Smooth muscle cell (in vitro differentiated cells): ENCODE results near the gene ITGA7. TPM values are rescaled to one million over a fixed set of nuclear protein-coding genes. Genes with fewer than 3 reads are reported as not detected.

Experiments
- DNase-seq: peaks from one replicate; lab custom pipeline; 2025; ENCODE audit not compliant: unreplicated experiment; lab: John Stamatoyannopoulos, UW
- H2AFZ ChIP-seq: fragments of 200-600 bp; sonication (generic); 2 replicates; pipeline ENCODE4 v1.6.0; 2016; ENCODE audit warnings: antibody characterized with exemption, low read depth, mild to moderate bottlenecking
- H3F3A ChIP-seq: fragments of 200-600 bp; sonication (generic); 2 replicates; pipeline ENCODE4 v1.6.0; 2017; ENCODE audit warnings: antibody characterized with exemption, low read depth
- H3K27ac ChIP-seq: fragments of 200-600 bp; sonication (generic); 2 replicates; pipeline ENCODE4 v1.5.1; 2016; ENCODE audit warnings: low read depth, mild to moderate bottlenecking
- H3K27me3 ChIP-seq: fragments of 200-600 bp; sonication (generic); 2 replicates; pipeline ENCODE4 v1.6.1; 2016; ENCODE audit warnings: low read depth, mild to moderate bottlenecking
- H3K36me3 ChIP-seq: fragments of 200-600 bp; sonication (generic); 2 replicates; pipeline ENCODE4 v1.5.1; 2016; ENCODE audit warnings: low read depth
- H3K4me1 ChIP-seq: fragments of 200-600 bp; sonication (generic); 2 replicates; pipeline ENCODE4 v1.5.1; 2016; ENCODE audit warnings: low read depth
- H3K4me2 ChIP-seq: fragments of 200-600 bp; sonication (generic); 2 replicates; pipeline ENCODE4 v1.6.0; 2016; ENCODE audit warnings: mild to moderate bottlenecking
- H3K4me3 ChIP-seq: fragments of 200-600 bp; sonication (generic); 2 replicates; pipeline ENCODE4 v1.5.1; 2016; ENCODE audit warnings: mild to moderate bottlenecking
- H3K79me2 ChIP-seq: fragments of 200-600 bp; sonication (generic); 2 replicates; pipeline ENCODE4 v1.6.0; 2016; ENCODE audit warnings: low read depth, mild to moderate bottlenecking
- H3K9ac ChIP-seq: fragments of 200-600 bp; sonication (generic); 2 replicates; pipeline ENCODE4 v1.6.0; 2016; ENCODE audit warnings: low read depth
- H3K9me3 ChIP-seq: fragments of 200-600 bp; sonication (generic); replicated peaks from 2 replicates; pipeline ENCODE4 v1.5.1; 2016; ENCODE audit warnings: low read depth
- H4K20me1 ChIP-seq: fragments of 200-600 bp; sonication (generic); 2 replicates; pipeline ENCODE4 v1.6.0; 2016; ENCODE audit warnings: low read depth
- CTCF ChIP-seq: fragments of 200-600 bp; sonication (generic); IDR thresholded peaks from 2 replicates; pipeline ENCODE4 v1.5.1; 2017; ENCODE audit warnings: borderline replicate concordance, mild to moderate bottlenecking, antibody characterized with exemption; ENCODE audit not compliant: insufficient read depth, poor library complexity, severe bottlenecking
- WGBS: methylation state at CpG from one replicate; pipeline ENCODE4 v1.1.7; 2016; ENCODE audit warnings: low lambda C conversion rate; 5-methylcytosine and 5-hydroxymethylcytosine counted together
- polyA plus RNA-seq: library from polyadenylated mRNA; unstranded; fragments of >200 nt; fragmentation: Nextera tagmentation; extraction: Ambion mirVana; gene quantifications from 2 replicates; pipeline ENCODE4 v1.2.1, GENCODE V29; 2016
- small RNA-seq: library from RNA; depleted of rRNA; stranded (forward); fragments of <200 nt; gene quantifications from one replicate; pipeline ENCODE3, GENCODE V24; 2014
- total RNA-seq: library from RNA; depleted of rRNA; stranded (reverse); fragments of >200 nt; gene quantifications from 2 replicates; pipeline ENCODE4 v1.2.3, GENCODE V29; 2014

The ITGA7 gene
- total and polyA plus RNA-seq, 2 experiments from 2014 or later, result 0.90 to 1.1 TPM

GRCh38 chr12:55637467-55637866 lies 70.2 kb downstream of the ITGA7 start:
- TF ChIP-seq CTCF, result no peak
- no peak overlapping the region for H3K4me2 ChIP-seq
- WGBS, result 88% methylated on average over 15 of the region's 15 CpGs
- H3K27ac ChIP-seq, result no peak overlapping the region
- no peaks in the 10 kb centered on the region for H3K36me3 ChIP-seq
- no peak for DNase-seq
- H3K9ac ChIP-seq, result no peak overlapping the region
- H3F3A ChIP-seq, result no peaks in the 10 kb centered on the region
- no peak overlapping the region for H3K4me3 ChIP-seq
- H3K79me2 ChIP-seq, result no peaks in the 10 kb centered on the region
- no peak overlapping the region for H2AFZ ChIP-seq
- no peaks in the 10 kb centered on the region for H4K20me1 ChIP-seq
- H3K9me3 ChIP-seq, result no peaks in the 10 kb centered on the region
- peaks cover 12% of the 10 kb centered on the region for H3K27me3 ChIP-seq
- H3K4me1 ChIP-seq, result no peaks in the 10 kb centered on the region

GRCh38 chr12:55636853-55637252 lies 70.9 kb downstream of the ITGA7 start, which contains the start of gene OR10P1:
OR10P1 (plus strand) TSS chr12:55636892; CDS start chr12:55636892, 0 bp downstream.
- H3F3A ChIP-seq, result no peaks in the 10 kb centered on the region
- H3K4me3 ChIP-seq, result no peak within 1 kb of the TSS

GRCh38 chr12:55636116-55636655 lies 71.5 kb downstream of the ITGA7 start:
- no peak overlapping the region for H3K4me2 ChIP-seq
- peaks cover 12% of the 10 kb centered on the region for H3K27me3 ChIP-seq
- H3K36me3 ChIP-seq, result no peaks in the 10 kb centered on the region
- no peak overlapping the region for H2AFZ ChIP-seq
- H4K20me1 ChIP-seq, result no peaks in the 10 kb centered on the region
- no peaks in the 10 kb centered on the region for H3F3A ChIP-seq
- H3K4me3 ChIP-seq, result no peak overlapping the region
- no peak overlapping the region for H3K9ac ChIP-seq
- H3K27ac ChIP-seq, result no peak overlapping the region
- TF ChIP-seq CTCF, result no peak
- H3K79me2 ChIP-seq, result no peaks in the 10 kb centered on the region
- 93% methylated on average over 6 of the region's 6 CpGs for WGBS
- DNase-seq, result no peak
- H3K4me1 ChIP-seq, result no peaks in the 10 kb centered on the region
- H3K9me3 ChIP-seq, result no peaks in the 10 kb centered on the region

More at GRCh38 chr12:55636853-55637252, 70.9 kb downstream of the ITGA7 start, which contains the start of gene OR10P1:
- H3K4me1 ChIP-seq, result no peaks in the 10 kb centered on the region
- DNase-seq, result no peak
- H2AFZ ChIP-seq, result no peak within 1 kb of the TSS
- H3K9ac ChIP-seq, result no peak within 1 kb of the TSS
- no peaks in the 10 kb centered on the region for H3K9me3 ChIP-seq
- TF ChIP-seq CTCF, result no peak
- H3K79me2 ChIP-seq, result no peaks in the 10 kb centered on the region
- no peak within 1 kb of the TSS for H3K4me2 ChIP-seq
- peaks cover 12% of the 10 kb centered on the region for H3K27me3 ChIP-seq
- no peaks in the 10 kb centered on the region for H4K20me1 ChIP-seq
- 89% methylated on average over 6 of the region's 6 CpGs for WGBS
- no peaks in the 10 kb centered on the region for H3K36me3 ChIP-seq
- no peak within 1 kb of the TSS for H3K27ac ChIP-seq

Small RNA genes within 50 kb of the gene (small RNA-seq; reads per million reads assigned to genes)
- gene AC009779.1 (not detected), gene AC009779.5 (not detected), gene RF00017 (not detected)

Other genes with a start within 250 kb of the ITGA7 start
- not detected in 2 replicates for gene OR6C70, start 237.8 kb downstream of the ITGA7 start, total RNA-seq
- not detected in 2 replicates for gene OR6C70, start 237.8 kb downstream of the ITGA7 start, polyA plus RNA-seq
- gene OR6C68, start 215.5 kb downstream of the ITGA7 start, total RNA-seq, result not detected in 2 replicates
- gene OR6C68, start 215.5 kb downstream of the ITGA7 start, polyA plus RNA-seq, result not detected in 2 replicates
- gene OR6C4, start 158.3 kb downstream of the ITGA7 start, total RNA-seq, result not detected in 2 replicates
- not detected in 2 replicates for gene OR6C4, start 158.3 kb downstream of the ITGA7 start, polyA plus RNA-seq
- gene OR2AP1, start 135.4 kb downstream of the ITGA7 start, total RNA-seq, result not detected in 2 replicates
- not detected in 2 replicates for gene OR2AP1, start 135.4 kb downstream of the ITGA7 start, polyA plus RNA-seq
- gene OR10P1, start 71.0 kb downstream of the ITGA7 start, total RNA-seq, result not detected in 2 replicates
- gene OR10P1, start 71.0 kb downstream of the ITGA7 start, polyA plus RNA-seq, result not detected in 2 replicates
- 107 and 146 TPM in 2 replicates for gene BLOC1S1, start 8.1 kb upstream of the ITGA7 start, total RNA-seq
- 142 and 150 TPM in 2 replicates for gene BLOC1S1, start 8.1 kb upstream of the ITGA7 start, polyA plus RNA-seq
- 3.0 TPM in 1 of 2 replicates, not detected in the other for gene RDH5, start 12.5 kb upstream of the ITGA7 start, total RNA-seq
- 3.7 and 9.2 TPM in 2 replicates for gene RDH5, start 12.5 kb upstream of the ITGA7 start, polyA plus RNA-seq
- 1,095 and 1,107 TPM in 2 replicates for gene CD63, start 21.1 kb upstream of the ITGA7 start, total RNA-seq
- gene CD63, start 21.1 kb upstream of the ITGA7 start, polyA plus RNA-seq, result 2,224 and 2,317 TPM in 2 replicates
- gene GDF11, start 35.2 kb upstream of the ITGA7 start, total RNA-seq, result 2.8 and 3.5 TPM in 2 replicates
- 2.3 and 2.6 TPM in 2 replicates for gene GDF11, start 35.2 kb upstream of the ITGA7 start, polyA plus RNA-seq
- 124 and 169 TPM in 2 replicates for gene SARNP, start 109.8 kb upstream of the ITGA7 start, total RNA-seq
- gene SARNP, start 109.8 kb upstream of the ITGA7 start, polyA plus RNA-seq, result 128 and 139 TPM in 2 replicates
- 18.9 and 32.5 TPM in 2 replicates for gene ORMDL2, start 110.1 kb upstream of the ITGA7 start, total RNA-seq
- 79.5 and 134 TPM in 2 replicates for gene ORMDL2, start 110.1 kb upstream of the ITGA7 start, polyA plus RNA-seq
- 25.2 and 32.6 TPM in 2 replicates for gene DNAJC14, start 121.7 kb upstream of the ITGA7 start, total RNA-seq
- gene DNAJC14, start 121.7 kb upstream of the ITGA7 start, polyA plus RNA-seq, result 22.1 and 22.4 TPM in 2 replicates
- 14.9 and 17.6 TPM in 2 replicates for gene MMP19, start 135.0 kb upstream of the ITGA7 start, total RNA-seq
- 15.6 and 18.2 TPM in 2 replicates for gene MMP19, start 135.0 kb upstream of the ITGA7 start, polyA plus RNA-seq
- gene PYM1, start 220.0 kb upstream of the ITGA7 start, total RNA-seq, result 28.6 and 36.0 TPM in 2 replicates
- 48.2 and 51.2 TPM in 2 replicates for gene PYM1, start 220.0 kb upstream of the ITGA7 start, polyA plus RNA-seq
- gene DGKA, start 223.3 kb upstream of the ITGA7 start, total RNA-seq, result 86.0 and 87.1 TPM in 2 replicates
- 66.3 and 125 TPM in 2 replicates for gene DGKA, start 223.3 kb upstream of the ITGA7 start, polyA plus RNA-seq